Measurements from ENCODE around the gene HDGFL2. TPM values are rescaled to one million over a fixed set of nuclear protein-coding genes. Genes with fewer than 3 reads are reported as not detected.
A peak's percentile ranks its signal among the peaks of the same experiment; 100 is the strongest.

Gene HDGFL2
- total and polyA plus RNA-seq, 7 experiments from 2014 or later, result 14.0 to 64.6 (median 31.5) TPM

DNA sequence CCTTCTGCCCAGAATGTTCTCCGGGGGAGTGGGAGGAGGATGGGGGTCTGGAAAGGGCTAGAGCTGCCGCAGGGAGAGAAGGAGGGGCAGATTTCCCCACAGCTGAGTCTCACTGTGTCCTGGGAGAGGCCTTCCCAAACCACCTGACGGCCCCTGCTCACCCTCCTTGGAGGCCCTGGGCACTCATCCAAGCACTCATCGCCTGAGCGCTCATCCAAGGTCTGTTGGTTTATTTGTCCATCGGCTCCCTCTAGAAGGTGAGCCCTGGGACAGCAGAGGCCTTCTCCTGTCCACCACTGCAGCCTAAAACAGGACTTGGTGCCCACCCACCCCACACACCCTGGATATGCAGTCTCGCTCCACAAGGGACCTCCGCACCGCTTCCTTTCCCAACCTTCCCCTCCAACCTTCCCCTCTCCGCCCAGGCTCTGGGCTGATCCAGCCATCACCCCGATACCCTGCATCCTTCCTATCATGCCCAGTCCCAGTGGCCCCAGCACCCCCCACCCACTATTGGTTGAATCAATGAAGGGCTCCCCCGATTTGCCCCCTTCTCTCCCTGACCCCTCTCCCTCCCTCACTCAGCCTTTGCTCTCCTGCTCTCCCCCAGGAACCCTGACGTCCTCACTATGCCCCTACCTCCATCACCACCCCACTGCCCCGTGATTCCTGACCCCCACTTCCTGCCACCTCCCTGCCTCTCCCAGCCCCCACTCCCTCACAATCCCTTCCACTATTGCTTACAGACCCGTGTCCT is 16.2 kb upstream of the HDGFL2 start:
- H3K4me1 Mint-ChIP-seq, result peaks cover 9 to 25% (median 16%) of the 10 kb centered on the region in 7 donors

DNA sequence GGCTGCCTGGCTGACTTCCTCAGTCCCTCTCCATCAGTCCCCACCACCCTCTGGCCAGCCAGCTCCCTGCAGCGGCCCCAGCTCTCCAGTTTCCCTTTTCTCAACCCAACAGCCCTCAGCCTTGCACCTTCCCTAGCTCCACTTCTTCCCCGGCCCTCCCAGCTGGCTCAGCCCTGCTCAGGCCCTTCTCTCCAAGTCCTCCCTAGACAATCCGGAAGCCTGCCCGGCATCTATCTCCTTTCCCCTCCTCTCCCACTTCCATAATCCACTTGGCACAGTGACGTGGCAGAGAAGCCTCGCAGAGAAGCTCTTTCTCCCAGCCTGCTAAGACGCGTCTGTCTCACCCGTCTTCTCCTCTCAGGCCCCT is 15.6 kb upstream of the HDGFL2 start:
- peaks cover 0 to 7% (median 0%) of the 10 kb centered on the region in 5 donors for H3K36me3 Mint-ChIP-seq
- intact Hi-C loops (cut with micrococcal nuclease), result loop anchor here (5.0 kb wide), 3 partner anchors 181 to 389 kb away; partner anchors contain the start of genes DPP9 (in 1 of the 2), TNFAIP8L1 (in 1 of the 2) and ZBTB7A (in 1 of the 2)
- peaks cover 0 to 4% (median 0%) of the 10 kb centered on the region in 11 donors for H3K9me3 Mint-ChIP-seq

More for the DNA sequence above, 16.2 kb upstream of the HDGFL2 start:
- DNase-seq (no peak), ATAC-seq (no peak)
- intact Hi-C loops (cut with micrococcal nuclease), result loop anchor here (5.0 kb wide), 3 partner anchors 181 to 389 kb away; partner anchors contain the start of genes DPP9 (in 1 of the 2), TNFAIP8L1 (in 1 of the 2) and ZBTB7A (in 1 of the 2)
- Histone ChIP-seq H3K27ac (ENCODE audit: low read depth, low read length) (peak overlapping the region; percentile 73), H3K36me3 (ENCODE audit: control insufficient read depth in 2 of 3, insufficient read depth in 3 of 3, low read length in 3 of 3) (peaks cover 0 to 42% (median 5%) of the 10 kb centered on the region in 3 experiments), H3K4me1 (ENCODE audit: control insufficient read depth in 2 of 2, insufficient read depth in 2 of 2, low read length in 2 of 2) (peaks cover 10% of the 10 kb centered on the region in 2 donors), H3K27me3 (ENCODE audit: control insufficient read depth in 2 of 2, insufficient read depth in 2 of 2, low read length in 2 of 2) (no peaks in the 10 kb centered on the region), H3K9me3 (ENCODE audit: control insufficient read depth in 2 of 3, low read length in 3 of 3) (no peaks in the 10 kb centered on the region), H3K4me3 (ENCODE audit: low read length) (no peak overlapping the region)
- Mint-ChIP-seq H3K36me3 (peaks cover 0 to 7% (median under 1%) of the 10 kb centered on the region in 5 donors), H3K9me3 (peaks cover 0 to 4% (median 0%) of the 10 kb centered on the region in 11 donors), H3K27ac (peak overlapping the region; percentile 87 to 97 (median 93)), H3K27me3 (no peaks in the 10 kb centered on the region), H3K4me3 (peak overlapping the region; percentile 83 to 98 (median 88))
- ChIA-PET POLR2A (interaction anchor here (1.3 to 5.5 kb wide), 2 partner anchors 17 to 209 kb away, joined by 7 to 41 read pairs; partner anchors contain the start of genes HDGFL2 and YJU2), CTCF (interaction anchor here (0.6 to 1.2 kb wide), 2 partner anchors 13 to 189 kb away, joined by 3 read pairs; no protein-coding TSS in a partner anchor)

DNA sequence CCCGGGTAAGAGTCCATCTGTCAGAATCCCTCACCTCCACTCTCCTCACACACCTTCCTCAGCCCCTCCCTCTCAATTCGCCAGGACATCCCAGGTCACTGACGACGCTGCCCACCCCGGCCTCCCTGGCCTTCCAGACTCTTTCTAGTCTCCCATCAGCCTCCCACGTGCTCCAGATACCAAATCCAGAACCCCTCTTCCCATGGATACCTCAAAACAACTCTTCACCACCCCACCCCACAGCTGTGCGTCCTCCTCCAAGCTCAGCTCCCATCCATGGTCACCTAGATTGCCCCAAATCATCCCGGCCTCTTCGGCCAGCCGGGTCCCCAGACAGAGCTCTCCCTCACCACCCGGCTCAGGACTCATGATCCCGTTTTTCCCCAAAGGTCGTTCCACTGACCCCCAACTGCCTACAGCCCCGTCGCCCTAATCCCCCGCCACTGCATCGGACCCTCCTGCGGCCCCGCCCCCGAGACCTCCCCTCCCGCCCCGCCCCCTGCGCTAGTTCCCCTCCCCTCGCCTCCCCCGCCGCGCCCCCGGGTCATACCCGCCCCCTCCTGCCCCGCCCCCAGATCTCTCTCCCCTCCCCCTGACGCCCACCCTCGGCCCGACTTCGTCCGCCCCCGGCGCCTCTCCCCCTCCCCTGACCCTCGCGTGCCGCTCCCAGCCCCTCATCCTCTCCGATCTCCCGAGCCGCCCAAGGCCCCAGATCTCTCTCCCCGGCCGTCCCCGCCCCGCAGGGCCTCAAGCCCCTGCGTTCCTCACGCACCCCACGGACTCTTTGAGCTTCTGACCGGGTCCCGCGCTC is 15.0 kb upstream of the HDGFL2 start:
- DNase-seq, result peak in 3 of 9 donors; percentile 20 to 48 (median 45)
- peaks cover 0 to 4% (median 0%) of the 10 kb centered on the region in 11 donors for H3K9me3 Mint-ChIP-seq
- no peaks in the 10 kb centered on the region for H3K27me3 Mint-ChIP-seq
- Histone ChIP-seq H3K9me3 (ENCODE audit: control insufficient read depth in 2 of 3, low read length in 3 of 3) (no peaks in the 10 kb centered on the region), H3K27ac (ENCODE audit: low read depth, low read length) (peak overlapping the region; percentile 83), H3K36me3 (ENCODE audit: control insufficient read depth in 2 of 3, insufficient read depth in 3 of 3, low read length in 3 of 3) (peaks cover 0 to 30% (median 4%) of the 10 kb centered on the region in 3 experiments), H3K4me3 (ENCODE audit: low read length) (peak overlapping the region; percentile 64), H3K27me3 (ENCODE audit: control insufficient read depth in 2 of 2, insufficient read depth in 2 of 2, low read length in 2 of 2) (no peaks in the 10 kb centered on the region), H3K4me1 (ENCODE audit: control insufficient read depth in 2 of 2, insufficient read depth in 2 of 2, low read length in 2 of 2) (peaks cover 10% of the 10 kb centered on the region in 2 donors)
- H3K36me3 Mint-ChIP-seq, result peaks cover 0 to 7% (median 0%) of the 10 kb centered on the region in 5 donors
- intact Hi-C loops (cut with micrococcal nuclease), result loop anchor here (1.0 to 5.0 kb wide), 7 partner anchors 14 to 390 kb away; partner anchors contain the start of genes CHAF1A (in 2 of the 2), YJU2 (in 2 of the 2), DPP9 (in 1 of the 2) and TNFAIP8L1 (in 1 of the 2)
- H3K4me1 Mint-ChIP-seq, result peaks cover 9 to 25% (median 16%) of the 10 kb centered on the region in 7 donors
- ATAC-seq, result peak; percentile 36
- H3K27ac Mint-ChIP-seq, result peak overlapping the region; percentile 89 to 97 (median 93)
- ChIA-PET POLR2A (interaction anchor here (0.6 to 5.5 kb wide), 6 partner anchors 9 to 210 kb away, joined by 3 to 41 read pairs (median 4); partner anchors contain the start of genes CHAF1A, HDGFL2 and YJU2), CTCF (interaction anchor here (1.2 kb wide), 1 partner anchor 12 kb away, joined by 3 read pairs; no protein-coding TSS in a partner anchor)
- H3K4me3 Mint-ChIP-seq, result peak overlapping the region; percentile 83 to 98 (median 88)

More for the DNA sequence above, 15.6 kb upstream of the HDGFL2 start:
- no peaks in the 10 kb centered on the region for H3K27me3 ChIP-seq (ENCODE audit: control insufficient read depth in 2 of 2, insufficient read depth in 2 of 2, low read length in 2 of 2)
- H3K4me3 Mint-ChIP-seq, result peak overlapping the region; percentile 83 to 98 (median 88)
- H3K36me3 ChIP-seq (ENCODE audit: control insufficient read depth in 2 of 3, insufficient read depth in 3 of 3, low read length in 3 of 3), result peaks cover 0 to 36% (median 5%) of the 10 kb centered on the region in 3 experiments
- ATAC-seq, result no peak
- H3K27ac ChIP-seq (ENCODE audit: low read depth, low read length), result peak overlapping the region; percentile 73
- DNase-seq, result no peak
- H3K27ac Mint-ChIP-seq, result peak overlapping the region; percentile 87 to 97 (median 93)
- no peaks in the 10 kb centered on the region for H3K27me3 Mint-ChIP-seq
- ChIA-PET POLR2A (interaction anchor here (0.6 to 5.5 kb wide), 5 partner anchors 9 to 209 kb away, joined by 3 to 41 read pairs (median 5); partner anchors contain the start of genes HDGFL2 and YJU2), CTCF (interaction anchor here (0.6 to 1.2 kb wide), 2 partner anchors 12 to 190 kb away, joined by 3 read pairs; no protein-coding TSS in a partner anchor)
- peaks cover 10% of the 10 kb centered on the region in 2 donors for H3K4me1 ChIP-seq (ENCODE audit: control insufficient read depth in 2 of 2, insufficient read depth in 2 of 2, low read length in 2 of 2)
- peak overlapping the region; percentile 64 for H3K4me3 ChIP-seq (ENCODE audit: low read length)
- H3K4me1 Mint-ChIP-seq, result peaks cover 9 to 25% (median 16%) of the 10 kb centered on the region in 7 donors
- H3K9me3 ChIP-seq (ENCODE audit: control insufficient read depth in 2 of 3, low read length in 3 of 3), result no peaks in the 10 kb centered on the region

DNA sequence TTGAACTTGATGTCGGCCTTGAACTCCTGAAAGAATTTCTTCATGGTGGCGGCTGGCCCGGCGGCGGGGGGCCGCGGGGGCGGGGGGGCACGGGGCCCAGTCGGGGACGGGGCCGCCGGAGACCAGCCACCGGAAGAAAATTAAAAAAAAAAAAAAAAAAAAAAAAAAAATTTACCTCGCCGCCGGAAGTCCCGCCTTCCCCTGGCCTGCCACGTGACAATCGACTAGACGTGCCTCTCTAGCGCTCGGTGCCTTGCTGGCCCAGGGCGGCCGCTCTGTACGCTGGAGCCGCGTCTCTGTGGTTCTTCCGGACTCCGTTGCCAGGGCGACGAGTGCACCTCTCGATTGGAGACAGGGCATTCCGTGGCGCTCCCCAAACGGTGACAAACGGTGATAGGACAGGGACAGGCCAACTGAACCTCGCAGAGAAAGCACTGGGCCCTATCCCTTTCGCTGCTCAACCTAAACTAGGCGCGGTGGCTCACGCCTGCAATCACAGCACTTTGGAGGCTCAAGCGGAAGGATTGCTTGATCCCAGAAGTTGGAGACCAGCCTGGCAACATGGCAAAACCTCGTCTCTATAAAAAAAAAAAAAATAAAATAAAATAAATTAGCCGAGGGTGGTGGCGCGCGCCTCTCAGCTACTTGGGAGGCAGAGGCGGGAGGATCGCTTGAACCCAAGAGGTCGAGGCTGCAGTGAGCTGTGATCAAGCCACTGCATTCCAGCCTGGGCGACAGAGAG is 14.3 kb upstream of the HDGFL2 start, which contains the start of gene UBXN6:
UBXN6 (minus strand) TSS at position 141 of the 742 bp plus-strand sequence; CDS start at position 44, 97 bp downstream.
- peak; percentile 99 for ATAC-seq
- CTCF ChIA-PET, result interaction anchor here (0.7 kb wide), 1 partner anchor 57 kb away, joined by 3 read pairs; no protein-coding TSS in a partner anchor

DNA sequence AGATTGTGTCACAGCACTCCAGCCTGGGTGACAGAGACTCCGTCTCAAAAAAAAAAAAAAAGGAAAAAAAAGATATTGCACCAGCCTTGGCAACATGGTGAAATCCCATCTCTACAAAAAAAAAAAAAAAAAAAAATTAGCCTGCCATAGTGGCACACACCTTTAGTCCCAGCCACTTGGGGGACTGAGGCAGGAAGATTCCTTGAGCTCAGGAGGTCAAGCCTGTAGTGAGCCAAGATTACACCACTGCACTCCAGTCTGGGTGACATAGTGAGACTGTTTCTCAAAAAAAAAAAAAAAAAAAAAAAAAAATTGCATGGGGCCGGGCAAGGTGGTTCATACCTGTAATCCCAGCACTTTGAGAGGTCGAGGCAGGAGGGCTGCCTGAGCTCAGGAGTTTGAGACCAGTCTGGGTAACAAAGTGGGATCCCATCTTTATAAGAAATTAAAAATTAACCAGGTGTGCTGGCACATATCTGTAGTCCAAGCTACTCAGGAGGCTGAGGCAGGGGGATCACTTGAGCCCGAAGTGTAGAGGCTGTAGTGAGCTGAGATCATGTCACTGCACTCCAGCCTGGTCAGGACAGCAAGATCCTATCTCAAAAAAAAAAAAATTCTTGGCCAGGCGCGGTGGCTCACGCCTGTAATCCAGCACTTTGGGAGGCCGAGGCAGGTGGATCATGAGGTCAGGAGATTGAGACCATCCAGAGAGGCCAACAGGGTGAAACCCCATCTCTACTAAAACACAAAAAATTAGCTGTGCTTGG is 7.1 kb upstream of the HDGFL2 start:
- intact Hi-C loops (cut with micrococcal nuclease), result no loop called here
- H3K4me3 Mint-ChIP-seq, result no peak overlapping the region
- H3K27ac Mint-ChIP-seq, result peak overlapping the region in 1 of 9 donors; percentile 64
- no peaks in the 10 kb centered on the region for H3K36me3 Mint-ChIP-seq
- Histone ChIP-seq H3K4me1 (ENCODE audit: control insufficient read depth in 2 of 2, insufficient read depth in 2 of 2, low read length in 2 of 2) (peaks cover 0 to under 1% of the 10 kb centered on the region in 2 donors), H3K9me3 (ENCODE audit: control insufficient read depth in 2 of 3, low read length in 3 of 3) (no peaks in the 10 kb centered on the region), H3K27ac (ENCODE audit: low read depth, low read length) (no peak overlapping the region), H3K27me3 (ENCODE audit: control insufficient read depth in 2 of 2, insufficient read depth in 2 of 2, low read length in 2 of 2) (no peaks in the 10 kb centered on the region), H3K4me3 (ENCODE audit: low read length) (no peak overlapping the region), H3K36me3 (ENCODE audit: control insufficient read depth in 2 of 3, insufficient read depth in 3 of 3, low read length in 3 of 3) (no peaks in the 10 kb centered on the region)
- H3K9me3 Mint-ChIP-seq, result no peaks in the 10 kb centered on the region
- POLR2A ChIA-PET, result interaction anchor here (0.9 kb wide), 1 partner anchor 8 kb away, joined by 3 read pairs; no protein-coding TSS in a partner anchor
- no peaks in the 10 kb centered on the region for H3K27me3 Mint-ChIP-seq
- H3K4me1 Mint-ChIP-seq, result peaks cover 0 to 2% (median 0%) of the 10 kb centered on the region in 7 donors
- CTCF ChIA-PET, result no interaction called here
- ATAC-seq (no peak), DNase-seq (no peak)

More for the DNA sequence above, 14.3 kb upstream of the HDGFL2 start, which contains the start of gene UBXN6:
- Histone ChIP-seq H3K36me3 (ENCODE audit: control insufficient read depth in 2 of 3, insufficient read depth in 3 of 3, low read length in 3 of 3) (peaks cover 0 to 23% (median 0%) of the 10 kb centered on the region in 3 experiments), H3K9me3 (ENCODE audit: control insufficient read depth in 2 of 3, low read length in 3 of 3) (no peaks in the 10 kb centered on the region), H3K4me1 (ENCODE audit: control insufficient read depth in 2 of 2, insufficient read depth in 2 of 2, low read length in 2 of 2) (peaks cover 10% of the 10 kb centered on the region in 2 donors), H3K4me3 (ENCODE audit: low read length) (peak within 1 kb of the TSS; percentile 64), H3K27ac (ENCODE audit: low read depth, low read length) (peak within 1 kb of the TSS; percentile 83), H3K27me3 (ENCODE audit: control insufficient read depth in 2 of 2, insufficient read depth in 2 of 2, low read length in 2 of 2) (no peaks in the 10 kb centered on the region)
- H3K27ac Mint-ChIP-seq, result peak within 1 kb of the TSS; percentile 89 to 97 (median 93)
- peak within 1 kb of the TSS; percentile 83 to 98 (median 89) for H3K4me3 Mint-ChIP-seq
- peaks cover 9 to 25% (median 16%) of the 10 kb centered on the region in 7 donors for H3K4me1 Mint-ChIP-seq
- peak; percentile 92 to 99 (median 96) for DNase-seq
- peaks cover 0 to 4% (median 0%) of the 10 kb centered on the region in 11 donors for H3K9me3 Mint-ChIP-seq
- POLR2A ChIA-PET, result interaction anchor here (0.8 to 5.5 kb wide), 4 partner anchors 10 to 115 kb away, joined by 3 to 41 read pairs (median 4); partner anchors contain the start of genes CHAF1A and HDGFL2
- H3K36me3 Mint-ChIP-seq, result peaks cover 0 to 4% (median 0%) of the 10 kb centered on the region in 5 donors
- intact Hi-C loops (cut with micrococcal nuclease), result loop anchor here (1.0 to 5.0 kb wide), 7 partner anchors 13 to 391 kb away; partner anchors contain the start of genes CHAF1A (in 2 of the 2), YJU2 (in 2 of the 2), DPP9 (in 1 of the 2) and TNFAIP8L1 (in 1 of the 2)
- no peaks in the 10 kb centered on the region for H3K27me3 Mint-ChIP-seq

Data from naive thymus-derived CD4-positive, alpha-beta T cell (primary cell).